OCI-LY3 (cell line): ENCODE data around the gene ABCB9.

ENCODE experiments used
- EZH2phosphoT487 ChIP-seq: fragments of 200-600 bp; shearing (Covaris generic); IDR thresholded peaks from 2 replicates; pipeline ENCODE4 v1.6.1; 2018; ENCODE audit warnings: antibody characterized with exemption, mixed run types, low read depth
- TF ChIP-seq, protein P1 (sequence below): fragments of 200-600, 300-600 bp; sonication (generic); IDR thresholded peaks from 2 replicates; pipeline ENCODE4 v1.5.1; 2014; ENCODE audit warnings: antibody characterized with exemption, low read length, low read depth

DNA sequence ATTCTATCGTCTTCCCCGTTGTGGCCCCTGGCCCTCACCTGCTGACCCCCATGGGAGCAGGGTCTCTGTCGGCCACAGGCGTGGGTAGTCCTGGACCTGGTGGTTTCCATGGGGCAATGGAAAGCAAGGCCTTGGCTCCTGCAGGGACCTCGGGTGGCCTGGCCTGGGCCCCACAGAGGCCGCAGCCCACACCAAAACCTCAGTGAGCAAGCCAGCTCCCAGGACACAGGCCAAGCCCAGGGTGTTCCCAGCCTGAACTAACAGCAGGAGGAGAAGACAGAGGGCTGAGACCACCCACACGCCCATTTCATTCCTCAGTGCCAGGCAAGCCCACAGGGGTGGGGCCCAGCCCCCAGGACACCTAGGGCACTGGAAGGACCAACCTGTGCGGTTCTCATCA lies 16.9 kb downstream of the ABCB9 start:
- no peak for TF ChIP-seq EZH2phosphoT487
- TF ChIP-seq, protein P1, sequence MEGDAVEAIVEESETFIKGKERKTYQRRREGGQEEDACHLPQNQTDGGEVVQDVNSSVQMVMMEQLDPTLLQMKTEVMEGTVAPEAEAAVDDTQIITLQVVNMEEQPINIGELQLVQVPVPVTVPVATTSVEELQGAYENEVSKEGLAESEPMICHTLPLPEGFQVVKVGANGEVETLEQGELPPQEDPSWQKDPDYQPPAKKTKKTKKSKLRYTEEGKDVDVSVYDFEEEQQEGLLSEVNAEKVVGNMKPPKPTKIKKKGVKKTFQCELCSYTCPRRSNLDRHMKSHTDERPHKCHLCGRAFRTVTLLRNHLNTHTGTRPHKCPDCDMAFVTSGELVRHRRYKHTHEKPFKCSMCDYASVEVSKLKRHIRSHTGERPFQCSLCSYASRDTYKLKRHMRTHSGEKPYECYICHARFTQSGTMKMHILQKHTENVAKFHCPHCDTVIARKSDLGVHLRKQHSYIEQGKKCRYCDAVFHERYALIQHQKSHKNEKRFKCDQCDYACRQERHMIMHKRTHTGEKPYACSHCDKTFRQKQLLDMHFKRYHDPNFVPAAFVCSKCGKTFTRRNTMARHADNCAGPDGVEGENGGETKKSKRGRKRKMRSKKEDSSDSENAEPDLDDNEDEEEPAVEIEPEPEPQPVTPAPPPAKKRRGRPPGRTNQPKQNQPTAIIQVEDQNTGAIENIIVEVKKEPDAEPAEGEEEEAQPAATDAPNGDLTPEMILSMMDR: no peak
